GM23338 (cell line): ENCODE data around the gene MTRFR.

Source experiments
- CREB1 ChIP-seq: fragments of 250-450 bp; sonication (Bioruptor Pico); IDR thresholded peaks from 2 replicates; pipeline ENCODE4 v1.5.0; 2020; ENCODE audit warnings: low read depth, mild to moderate bottlenecking, moderate library complexity
- CTCF ChIP-seq, 2 experiments: fragments of 200-600 bp in 1 of 2; sonication (generic) in 1 of 2; conservative IDR thresholded peaks; 2 replicates each; pipeline versions ENCODE4 v1.5.1 to v1.6.1; 2016 to 2017; ENCODE audit warnings: antibody characterized with exemption in 2 of 2, low read depth in 2 of 2, mild to moderate bottlenecking in 2 of 2, moderate library complexity in 1 of 2
- ETS1 ChIP-seq: IDR thresholded peaks from 2 replicates; pipeline ENCODE4 v1.6.1; 2016; ENCODE audit warnings: antibody characterized with exemption
- EZH2 ChIP-seq: fragments of 200-600 bp; sonication (generic); IDR thresholded peaks from one replicate; pipeline ENCODE4 v1.8.0; 2017; ENCODE audit warnings: antibody characterized with exemption, mild to moderate bottlenecking, low read depth; ENCODE audit not compliant: unreplicated experiment
- EZH2phosphoT487 ChIP-seq: fragments of 200-600 bp; sonication (generic); IDR thresholded peaks from one replicate; pipeline ENCODE4 v1.8.1; 2018; ENCODE audit warnings: antibody characterized with exemption; ENCODE audit not compliant: unreplicated experiment
- JUNB ChIP-seq: IDR thresholded peaks from one replicate; pipeline ENCODE4 v1.6.1; 2016; ENCODE audit warnings: antibody characterized with exemption; ENCODE audit not compliant: unreplicated experiment
- NANOG ChIP-seq: IDR thresholded peaks from 2 replicates; pipeline ENCODE4 v1.6.1; 2016; ENCODE audit warnings: antibody characterized with exemption, borderline replicate concordance
- POLR2AphosphoS5 ChIP-seq: IDR thresholded peaks from 2 replicates; pipeline ENCODE4 v1.6.1; 2016; ENCODE audit warnings: antibody characterized with exemption, low read depth
- REST ChIP-seq: IDR thresholded peaks from one replicate; pipeline ENCODE4 v1.6.1; 2018; ENCODE audit warnings: antibody characterized with exemption; ENCODE audit not compliant: unreplicated experiment

- TF ChIP-seq CTCF (conservative IDR thresholded peaks at IDR 0.05; ENCODE audit: low read depth in 2 of 2), result no peak
- no peak for TF ChIP-seq CREB1 (CRISPR knock-in tag)
- TF ChIP-seq POLR2AphosphoS5, result no peak
- no peak for TF ChIP-seq EZH2
- no peak for TF ChIP-seq EZH2phosphoT487
- TF ChIP-seq REST, result no peak
- TF ChIP-seq JUNB, result no peak
- no peak for TF ChIP-seq ETS1
- no peak for TF ChIP-seq NANOG
These were observed 39.9 kb downstream of the MTRFR start for GRCh38 chr12:123273166-123273565.
